Dermis lymphatic vessel endothelial cell (primary cell): ENCODE measurements around the gene TEX51. TPM values are rescaled to one million over a fixed set of nuclear protein-coding genes. Genes with fewer than 3 reads are reported as not detected.

Source experiments
- total RNA-seq: library from RNA; depleted of rRNA; stranded (reverse); fragments of >200 nt; gene quantifications from 2 replicates; pipeline ENCODE4 v1.2.1, GENCODE V29; 2014

Gene TEX51
- total RNA-seq, result not detected in 2 replicates

DNA sequence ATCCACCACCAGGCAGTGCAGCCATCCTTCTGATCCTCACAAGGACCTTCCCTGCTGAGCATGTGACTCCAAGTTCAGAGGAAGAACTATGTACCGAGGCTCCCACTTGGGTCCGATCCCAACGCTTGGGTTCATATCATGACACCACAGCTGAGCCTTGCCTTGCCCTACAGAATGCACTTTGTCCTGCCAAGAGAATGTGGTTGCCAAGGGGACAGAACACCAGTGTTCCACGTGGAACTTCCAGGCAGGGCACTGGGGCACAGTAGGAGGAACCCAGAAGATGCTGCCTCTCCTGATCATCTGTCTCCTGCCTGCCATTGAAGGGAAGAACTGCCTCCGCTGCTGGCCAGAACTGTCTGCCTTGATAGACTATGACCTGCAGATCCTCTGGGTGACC is at the start of gene TEX51:
TEX51 (plus strand) TSS at position 255 of the 400 bp plus-strand sequence; CDS start at position 284, 29 bp downstream.

Other genes starting within 250 kb of the TEX51 start
- gene GYPC, start 242.7 kb upstream of the TEX51 start, total RNA-seq, result 469 and 559 TPM in 2 replicates
- gene BIN1, start 208.3 kb downstream of the TEX51 start, total RNA-seq, result 25.7 and 27.0 TPM in 2 replicates